ENCODE measurements around the gene C1QA. TPM values are rescaled to one million over a fixed set of nuclear protein-coding genes. Genes with fewer than 3 reads are reported as not detected.

Gene C1QA
- total RNA-seq, 6 donors from 2014 or later: 180 to 1,142 (median 556) TPM

DNA sequence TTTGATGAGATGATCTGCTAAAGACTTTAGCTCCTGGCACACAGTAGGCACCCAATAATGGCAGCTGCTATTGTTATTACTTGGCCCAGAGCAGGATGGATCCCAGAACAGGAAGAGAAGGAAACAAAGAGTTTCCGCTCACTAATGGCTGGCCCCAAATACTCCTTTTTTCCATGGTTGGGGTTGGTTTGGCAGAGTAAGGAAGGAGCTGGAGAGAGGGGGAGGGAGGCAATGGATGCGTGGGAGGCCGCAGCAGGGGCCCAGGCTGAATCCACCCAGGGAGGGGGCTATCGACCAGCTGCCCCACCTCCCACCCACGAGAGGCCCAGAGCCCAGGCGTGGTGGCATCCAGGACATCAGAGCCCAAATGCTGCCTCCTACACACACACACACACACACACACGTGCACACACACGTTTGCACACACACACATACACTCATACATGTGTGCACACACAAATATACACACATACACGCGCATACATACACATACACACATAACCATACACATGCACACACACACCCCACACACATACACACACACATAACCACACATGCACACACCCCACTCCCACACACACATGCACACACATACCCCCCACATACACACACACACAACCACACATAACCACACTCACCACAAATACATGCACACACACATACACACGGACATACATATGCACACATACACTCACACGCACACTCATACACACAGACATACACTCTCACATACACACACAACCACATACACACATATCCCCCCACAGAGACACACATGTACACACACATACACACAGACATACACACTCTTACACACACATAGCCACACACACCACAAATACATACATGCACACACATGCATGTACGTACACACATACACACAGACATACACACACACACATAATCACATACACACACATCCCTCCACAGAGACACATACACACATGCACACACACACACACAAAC is 41.8 kb downstream of the C1QA start:
- Histone ChIP-seq H3K4me3 (no peak overlapping the region), H3K4me1 (no peaks in the 10 kb centered on the region), H3K9me3 (no peaks in the 10 kb centered on the region), H3K27ac (no peak overlapping the region), H3K36me3 (no peaks in the 10 kb centered on the region), H3K27me3 (peaks cover 0 to 15% (median 2%) of the 10 kb centered on the region in 4 donors)
- DNase-seq: peak in 1 of 2 donors; percentile 30
- ATAC-seq (ENCODE audit: low FRiP score in 2 of 2): no peak
- TF ChIP-seq POLR2AphosphoS5 (IDR thresholded peaks at IDR 0.05): no peak
- no peak for TF ChIP-seq EP300 (IDR thresholded peaks at IDR 0.05)
- TF ChIP-seq, protein P1, sequence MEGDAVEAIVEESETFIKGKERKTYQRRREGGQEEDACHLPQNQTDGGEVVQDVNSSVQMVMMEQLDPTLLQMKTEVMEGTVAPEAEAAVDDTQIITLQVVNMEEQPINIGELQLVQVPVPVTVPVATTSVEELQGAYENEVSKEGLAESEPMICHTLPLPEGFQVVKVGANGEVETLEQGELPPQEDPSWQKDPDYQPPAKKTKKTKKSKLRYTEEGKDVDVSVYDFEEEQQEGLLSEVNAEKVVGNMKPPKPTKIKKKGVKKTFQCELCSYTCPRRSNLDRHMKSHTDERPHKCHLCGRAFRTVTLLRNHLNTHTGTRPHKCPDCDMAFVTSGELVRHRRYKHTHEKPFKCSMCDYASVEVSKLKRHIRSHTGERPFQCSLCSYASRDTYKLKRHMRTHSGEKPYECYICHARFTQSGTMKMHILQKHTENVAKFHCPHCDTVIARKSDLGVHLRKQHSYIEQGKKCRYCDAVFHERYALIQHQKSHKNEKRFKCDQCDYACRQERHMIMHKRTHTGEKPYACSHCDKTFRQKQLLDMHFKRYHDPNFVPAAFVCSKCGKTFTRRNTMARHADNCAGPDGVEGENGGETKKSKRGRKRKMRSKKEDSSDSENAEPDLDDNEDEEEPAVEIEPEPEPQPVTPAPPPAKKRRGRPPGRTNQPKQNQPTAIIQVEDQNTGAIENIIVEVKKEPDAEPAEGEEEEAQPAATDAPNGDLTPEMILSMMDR (IDR thresholded peaks at IDR 0.05): no peak
- TF ChIP-seq POLR2A (IDR thresholded peaks at IDR 0.05): no peak
- WGBS, 2 donors: 83% methylated on average over 13 of the region's 13 CpGs

DNA sequence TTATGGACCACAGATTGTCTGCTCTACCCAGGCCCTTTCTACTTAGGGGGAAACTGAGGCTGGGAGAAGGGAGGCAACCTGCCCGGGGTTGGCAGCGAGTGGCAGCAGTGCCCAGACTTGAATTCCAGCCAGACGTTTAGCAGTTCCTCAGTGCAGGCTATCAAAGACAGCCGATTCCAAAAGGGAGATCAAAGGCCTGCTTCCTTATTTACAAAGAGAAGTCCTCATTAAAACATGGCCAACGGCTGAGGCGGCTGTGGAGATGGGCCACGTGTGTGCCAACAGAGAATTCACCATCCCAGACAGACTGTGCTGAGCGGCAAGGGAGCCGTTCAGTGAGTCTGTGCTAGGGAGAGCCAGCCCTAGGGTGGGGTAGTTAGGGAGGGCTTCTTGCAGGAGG is 44.3 kb downstream of the C1QA start:
- H3K27ac ChIP-seq: no peak overlapping the region
- 47 to 49% methylated on average over 9 of the region's 9 CpGs for WGBS, 2 donors
- TF ChIP-seq EP300 (IDR thresholded peaks at IDR 0.05): no peak
- TF ChIP-seq POLR2AphosphoS5 (IDR thresholded peaks at IDR 0.05): no peak
- ATAC-seq (ENCODE audit: low FRiP score in 2 of 2) (no peak), DNase-seq (no peak)
- peaks cover 0 to 10% (median 0%) of the 10 kb centered on the region in 4 donors for H3K27me3 ChIP-seq
- no peaks in the 10 kb centered on the region for H3K4me1 ChIP-seq
- H3K4me3 ChIP-seq: no peak overlapping the region
- no peaks in the 10 kb centered on the region for H3K9me3 ChIP-seq
- no peaks in the 10 kb centered on the region for H3K36me3 ChIP-seq

DNA sequence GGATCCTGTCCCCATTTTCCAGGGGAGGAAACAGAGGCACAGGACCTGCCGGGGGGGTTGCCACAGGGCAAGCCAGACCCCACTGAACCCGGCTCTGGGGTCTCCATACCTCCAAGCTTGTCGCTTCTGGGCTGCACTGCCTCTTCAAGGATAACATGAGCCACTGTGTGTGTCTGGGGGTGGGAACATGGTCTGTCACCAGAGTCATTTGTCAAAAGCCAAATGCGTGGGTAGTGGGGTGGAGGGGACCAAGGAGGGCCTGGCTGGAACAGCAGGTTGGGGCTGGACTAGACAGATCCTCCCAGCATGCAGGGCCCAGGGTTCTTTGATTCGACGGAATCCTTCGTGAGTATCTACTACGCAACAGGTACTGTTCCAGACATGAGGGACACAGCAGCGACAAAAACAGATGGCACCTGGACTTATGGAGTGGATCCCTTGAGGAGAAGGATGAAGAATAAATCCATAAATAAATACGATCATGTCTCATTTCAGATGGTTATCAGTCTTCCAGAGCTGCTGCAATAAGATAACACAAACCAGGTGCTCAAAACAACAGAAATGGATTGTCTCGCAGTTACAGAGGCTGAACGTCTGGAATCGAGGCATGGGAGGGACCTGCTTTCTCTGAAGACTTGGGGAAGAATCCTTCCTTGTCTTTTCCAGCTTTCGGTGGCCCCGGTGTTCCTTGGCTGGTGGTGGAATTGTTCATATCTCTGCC is 45.3 kb downstream of the C1QA start:
- 77 to 85% methylated on average over 15 of the region's 15 CpGs for WGBS, 2 donors

DNA sequence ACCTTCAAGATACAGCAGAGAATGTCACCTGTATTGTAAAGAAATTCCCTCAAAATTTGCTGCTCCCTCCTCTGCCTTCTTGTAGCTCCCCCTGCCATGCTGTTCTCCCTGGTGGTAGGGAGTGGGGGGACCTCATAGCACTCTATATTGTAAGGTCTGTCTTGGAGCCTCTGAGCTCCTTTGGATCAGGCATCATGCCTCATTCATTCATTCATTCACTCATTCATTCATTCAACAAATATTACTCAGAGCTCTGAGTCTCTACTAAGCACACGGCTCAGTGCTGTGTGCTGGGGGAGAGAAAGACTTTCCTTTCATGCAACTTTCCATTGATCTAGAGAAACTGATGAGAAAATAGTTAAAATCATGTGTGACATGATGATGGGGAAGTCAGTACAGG is 47.1 kb downstream of the C1QA start:
- no peak for DNase-seq
- Histone ChIP-seq H3K36me3 (no peaks in the 10 kb centered on the region), H3K4me1 (no peaks in the 10 kb centered on the region), H3K27ac (no peak overlapping the region), H3K9me3 (no peaks in the 10 kb centered on the region), H3K27me3 (peaks cover 0 to 3% (median 0%) of the 10 kb centered on the region in 4 donors), H3K4me3 (no peak overlapping the region)
- 61 to 86% methylated on average over 1 of the region's 1 CpG for WGBS, 2 donors
- no peak for ATAC-seq (ENCODE audit: low FRiP score in 2 of 2)
- TF ChIP-seq POLR2A (IDR thresholded peaks at IDR 0.05): no peak
- TF ChIP-seq, protein P1 (IDR thresholded peaks at IDR 0.05): no peak
- TF ChIP-seq EP300 (IDR thresholded peaks at IDR 0.05): no peak
- TF ChIP-seq POLR2AphosphoS5 (IDR thresholded peaks at IDR 0.05): no peak

More for the DNA sequence above, 45.3 kb downstream of the C1QA start:
- no peak overlapping the region for H3K27ac ChIP-seq
- H3K4me1 ChIP-seq: no peaks in the 10 kb centered on the region
- no peaks in the 10 kb centered on the region for H3K9me3 ChIP-seq
- no peak for TF ChIP-seq POLR2AphosphoS5 (IDR thresholded peaks at IDR 0.05)
- TF ChIP-seq, protein P1 (IDR thresholded peaks at IDR 0.05): no peak
- no peak for TF ChIP-seq POLR2A (IDR thresholded peaks at IDR 0.05)
- no peak for TF ChIP-seq EP300 (IDR thresholded peaks at IDR 0.05)
- ATAC-seq (ENCODE audit: low FRiP score in 2 of 2) (no peak), DNase-seq (no peak)
- H3K4me3 ChIP-seq: no peak overlapping the region
- H3K27me3 ChIP-seq: peaks cover 0 to 8% (median 0%) of the 10 kb centered on the region in 4 donors
- no peaks in the 10 kb centered on the region for H3K36me3 ChIP-seq

DNA sequence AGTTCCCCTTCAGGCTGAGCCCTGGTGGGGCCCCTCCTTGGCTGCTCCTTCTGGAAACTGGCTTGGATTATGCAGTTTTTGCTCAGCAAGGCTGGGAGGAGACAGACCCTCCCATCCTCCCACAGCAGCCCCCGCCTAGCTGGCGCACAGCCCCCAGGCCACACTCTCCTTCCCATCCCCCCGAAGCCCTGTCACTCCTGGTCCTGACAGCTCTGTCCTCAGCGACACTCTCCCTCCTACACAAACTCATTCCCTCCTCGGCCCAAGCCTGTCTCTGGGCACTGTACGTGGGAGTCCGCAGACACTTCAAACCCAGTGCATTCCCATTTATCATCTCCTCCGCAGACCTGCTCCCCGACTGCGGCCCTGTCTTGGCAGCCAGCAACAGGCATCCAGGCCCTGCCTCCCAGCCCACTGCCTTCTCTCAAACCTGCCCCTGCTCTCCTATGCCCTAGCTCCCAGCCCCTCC is 49.2 kb downstream of the C1QA start:
- TF ChIP-seq POLR2AphosphoS5 (IDR thresholded peaks at IDR 0.05) (no peak), EP300 (IDR thresholded peaks at IDR 0.05) (no peak), POLR2A (IDR thresholded peaks at IDR 0.05) (no peak)
- TF ChIP-seq, protein P1 (IDR thresholded peaks at IDR 0.05): no peak
- DNase-seq: peak in 1 of 2 donors; percentile 45
- Histone ChIP-seq H3K27ac (no peak overlapping the region), H3K4me1 (no peaks in the 10 kb centered on the region), H3K27me3 (no peaks in the 10 kb centered on the region), H3K9me3 (no peaks in the 10 kb centered on the region), H3K36me3 (no peaks in the 10 kb centered on the region), H3K4me3 (no peak overlapping the region)
- peak in 1 of 2 donors; percentile 33 for ATAC-seq (ENCODE audit: low FRiP score in 2 of 2)
- 54 to 63% methylated on average over 10 of the region's 10 CpGs for WGBS, 2 donors
